ENCODE measurements around the gene OR8D2. TPM values are rescaled to one million over a fixed set of nuclear protein-coding genes. Genes with fewer than 3 reads are reported as not detected.

The OR8D2 gene, protein sequence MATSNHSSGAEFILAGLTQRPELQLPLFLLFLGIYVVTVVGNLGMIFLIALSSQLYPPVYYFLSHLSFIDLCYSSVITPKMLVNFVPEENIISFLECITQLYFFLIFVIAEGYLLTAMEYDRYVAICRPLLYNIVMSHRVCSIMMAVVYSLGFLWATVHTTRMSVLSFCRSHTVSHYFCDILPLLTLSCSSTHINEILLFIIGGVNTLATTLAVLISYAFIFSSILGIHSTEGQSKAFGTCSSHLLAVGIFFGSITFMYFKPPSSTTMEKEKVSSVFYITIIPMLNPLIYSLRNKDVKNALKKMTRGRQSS
- not detected for polyA plus RNA-seq (2013, experiment 1 of 2)
- not detected for polyA plus RNA-seq (2013, experiment 2 of 2)

- 63 to 83% methylated on average over 1 of the region's 1 CpG for WGBS, 2 experiments (ENCODE audit: insufficient coverage in 2 of 2)
- Histone ChIP-seq H3K36me3 (ENCODE audit: control insufficient read depth, insufficient read depth, low read length) (no peaks in the 10 kb centered on the region), H3K9me3 (ENCODE audit: control insufficient read depth, low read length) (no peaks in the 10 kb centered on the region), H3K4me3 (ENCODE audit: extremely low read depth, insufficient read depth, low read length, poor library complexity, severe bottlenecking) (no peak within 1 kb of the TSS), H3K4me1 (ENCODE audit: control insufficient read depth, insufficient read depth, low read length, poor library complexity, severe bottlenecking) (no peaks in the 10 kb centered on the region), H3K27ac (ENCODE audit: low read depth, low read length, severe bottlenecking) (no peak within 1 kb of the TSS)
Measured at GRCh38 chr11:124320097-124320496, at the start of gene OR8D2. OR8D2 (minus strand) TSS chr11:124320197; CDS start chr11:124320197, 0 bp downstream.

DNA sequence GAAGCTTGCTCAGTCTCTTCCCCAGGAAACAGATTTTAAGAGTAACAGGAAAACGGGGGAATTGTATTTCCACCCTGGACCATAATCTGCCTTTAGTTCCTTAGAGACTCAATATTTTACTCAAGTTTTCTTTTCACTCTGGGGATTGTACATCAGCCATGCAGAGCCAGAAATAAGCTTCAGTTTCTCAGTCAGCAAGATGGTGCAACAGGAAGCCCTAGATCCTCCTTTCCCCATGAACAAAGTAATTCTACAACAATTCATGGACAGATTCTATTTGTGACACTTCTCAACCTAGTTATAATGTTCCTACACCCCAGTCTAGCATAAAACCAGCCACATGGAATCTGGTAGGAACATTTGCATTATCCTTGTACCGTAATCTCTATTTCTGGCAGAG, 39.6 kb upstream of the OR8D2 start:
- Histone ChIP-seq H3K4me1 (ENCODE audit: control insufficient read depth, insufficient read depth, low read length, poor library complexity, severe bottlenecking) (no peaks in the 10 kb centered on the region), H3K9me3 (ENCODE audit: control insufficient read depth, low read length) (no peaks in the 10 kb centered on the region), H3K4me3 (ENCODE audit: extremely low read depth, insufficient read depth, low read length, poor library complexity, severe bottlenecking) (no peak overlapping the region), H3K36me3 (ENCODE audit: control insufficient read depth, insufficient read depth, low read length) (no peaks in the 10 kb centered on the region), H3K27ac (ENCODE audit: low read depth, low read length, severe bottlenecking) (no peak overlapping the region)
- 71 to 80% methylated on average over 1 to 2 of the region's 2 CpGs for WGBS, 2 experiments (ENCODE audit: insufficient coverage in 2 of 2)

- 75 to 80% methylated on average over 1 of the region's 3 CpGs for WGBS, 2 experiments (ENCODE audit: insufficient coverage in 2 of 2)
- H3K4me3 ChIP-seq (ENCODE audit: extremely low read depth, insufficient read depth, low read length, poor library complexity, severe bottlenecking), result no peak overlapping the region
- no peak overlapping the region for H3K27ac ChIP-seq (ENCODE audit: low read depth, low read length, severe bottlenecking)
- H3K36me3 ChIP-seq (ENCODE audit: control insufficient read depth, insufficient read depth, low read length), result no peaks in the 10 kb centered on the region
- H3K4me1 ChIP-seq (ENCODE audit: control insufficient read depth, insufficient read depth, low read length, poor library complexity, severe bottlenecking), result no peaks in the 10 kb centered on the region
- no peaks in the 10 kb centered on the region for H3K9me3 ChIP-seq (ENCODE audit: control insufficient read depth, low read length)
Measured at GRCh38 chr11:124346311-124346955, 26.4 kb upstream of the OR8D2 start.

DNA sequence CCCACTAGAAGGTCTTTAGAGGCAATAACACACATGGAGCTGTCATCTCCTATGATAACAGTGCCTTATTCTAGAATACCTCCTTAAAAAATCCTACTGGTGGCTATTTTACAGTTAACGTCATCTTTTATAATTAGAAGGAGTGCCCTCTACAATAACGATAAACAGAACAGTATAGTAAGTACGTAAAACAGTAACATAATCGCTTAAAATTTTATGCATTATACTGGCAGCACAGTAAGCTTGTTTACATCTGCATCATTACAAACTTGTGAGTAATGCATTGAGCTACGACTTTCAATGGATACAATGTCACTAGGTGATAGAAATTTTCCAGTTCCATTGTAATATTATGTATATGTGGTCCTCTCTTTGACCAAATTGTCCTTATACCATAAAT, 24.3 kb upstream of the OR8D2 start:
- 91% methylated on average over 4 of the region's 5 CpGs; no CpG with 5 or more reads in 1 of the 2 experiments for WGBS, 2 experiments (ENCODE audit: insufficient coverage in 2 of 2)
- Histone ChIP-seq H3K4me3 (ENCODE audit: extremely low read depth, insufficient read depth, low read length, poor library complexity, severe bottlenecking) (no peak overlapping the region), H3K9me3 (ENCODE audit: control insufficient read depth, low read length) (no peaks in the 10 kb centered on the region), H3K36me3 (ENCODE audit: control insufficient read depth, insufficient read depth, low read length) (no peaks in the 10 kb centered on the region), H3K4me1 (ENCODE audit: control insufficient read depth, insufficient read depth, low read length, poor library complexity, severe bottlenecking) (no peaks in the 10 kb centered on the region), H3K27ac (ENCODE audit: low read depth, low read length, severe bottlenecking) (no peak overlapping the region)

DNA sequence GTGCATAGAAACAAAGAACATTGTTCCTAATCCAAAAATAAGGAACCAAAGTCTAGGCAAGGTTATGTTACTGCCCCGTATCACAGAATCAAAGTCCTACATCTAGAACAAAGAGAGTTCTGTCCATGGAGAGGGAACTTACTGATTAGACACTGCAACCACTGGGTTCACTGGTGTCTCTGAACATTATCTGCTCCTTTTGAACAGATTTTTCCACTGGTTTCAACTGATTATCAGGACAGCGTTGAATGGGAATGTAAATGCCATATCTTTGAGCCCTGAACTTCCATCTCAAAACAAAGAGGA, 20.1 kb upstream of the OR8D2 start:
- H3K4me1 ChIP-seq (ENCODE audit: control insufficient read depth, insufficient read depth, low read length, poor library complexity, severe bottlenecking), result no peaks in the 10 kb centered on the region
- 93 to 96% methylated on average over 2 of the region's 2 CpGs for WGBS, 2 experiments (ENCODE audit: insufficient coverage in 2 of 2)
- H3K9me3 ChIP-seq (ENCODE audit: control insufficient read depth, low read length), result no peaks in the 10 kb centered on the region
- no peak overlapping the region for H3K27ac ChIP-seq (ENCODE audit: low read depth, low read length, severe bottlenecking)
- H3K36me3 ChIP-seq (ENCODE audit: control insufficient read depth, insufficient read depth, low read length), result no peaks in the 10 kb centered on the region
- no peak overlapping the region for H3K4me3 ChIP-seq (ENCODE audit: extremely low read depth, insufficient read depth, low read length, poor library complexity, severe bottlenecking)

GRCh38 chr11:124339396-124340141, 19.6 kb upstream of the OR8D2 start:
- 70 to 80% methylated on average over 2 to 4 of the region's 6 CpGs for WGBS, 2 experiments (ENCODE audit: insufficient coverage in 2 of 2)
- no peaks in the 10 kb centered on the region for H3K9me3 ChIP-seq (ENCODE audit: control insufficient read depth, low read length)
- no peaks in the 10 kb centered on the region for H3K4me1 ChIP-seq (ENCODE audit: control insufficient read depth, insufficient read depth, low read length, poor library complexity, severe bottlenecking)
- no peaks in the 10 kb centered on the region for H3K36me3 ChIP-seq (ENCODE audit: control insufficient read depth, insufficient read depth, low read length)
- H3K27ac ChIP-seq (ENCODE audit: low read depth, low read length, severe bottlenecking), result no peak overlapping the region
- no peak overlapping the region for H3K4me3 ChIP-seq (ENCODE audit: extremely low read depth, insufficient read depth, low read length, poor library complexity, severe bottlenecking)

- Histone ChIP-seq H3K36me3 (ENCODE audit: control insufficient read depth, insufficient read depth, low read length) (no peaks in the 10 kb centered on the region), H3K27ac (ENCODE audit: low read depth, low read length, severe bottlenecking) (no peak overlapping the region), H3K4me1 (ENCODE audit: control insufficient read depth, insufficient read depth, low read length, poor library complexity, severe bottlenecking) (no peaks in the 10 kb centered on the region), H3K9me3 (ENCODE audit: control insufficient read depth, low read length) (peaks cover 7% of the 10 kb centered on the region), H3K4me3 (ENCODE audit: extremely low read depth, insufficient read depth, low read length, poor library complexity, severe bottlenecking) (no peak overlapping the region)
- no CpG with 5 or more reads among the region's 3 CpGs for WGBS, 2 experiments (ENCODE audit: insufficient coverage in 2 of 2)
Measured at GRCh38 chr11:124331873-124332272, 11.9 kb upstream of the OR8D2 start.

DNA sequence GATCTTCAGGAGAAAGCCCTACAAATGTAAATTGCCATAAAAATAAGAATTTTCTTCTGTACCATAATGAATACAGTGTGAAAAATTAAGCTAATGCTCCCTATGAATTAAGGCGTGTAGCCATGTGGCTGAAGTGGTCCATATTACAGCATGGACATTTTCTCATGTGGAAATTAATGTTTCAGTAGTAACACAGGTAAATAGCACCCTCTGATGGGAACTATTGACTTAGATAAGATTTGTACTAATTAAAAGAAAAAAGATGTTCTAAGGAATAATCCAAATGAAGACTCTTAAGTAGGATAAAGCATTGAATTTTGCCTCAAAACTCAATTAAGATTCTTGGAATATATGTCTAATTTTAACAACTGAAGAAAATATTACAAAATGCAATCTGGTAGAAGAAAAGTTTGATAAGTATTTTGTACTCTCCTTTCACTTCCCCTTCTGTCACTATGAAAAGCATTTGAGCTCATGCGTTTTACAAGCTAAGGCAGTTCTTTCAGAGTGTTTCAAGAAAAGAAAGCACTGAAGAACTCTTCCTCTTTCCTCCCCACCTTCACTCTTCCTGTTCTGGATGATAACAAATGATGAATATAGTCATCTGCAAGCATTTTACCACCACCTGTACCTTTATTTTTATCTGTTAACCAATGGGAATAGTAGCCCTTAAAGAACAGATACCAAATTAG, 9.9 kb upstream of the OR8D2 start:
- Histone ChIP-seq H3K4me3 (ENCODE audit: extremely low read depth, insufficient read depth, low read length, poor library complexity, severe bottlenecking) (no peak overlapping the region), H3K36me3 (ENCODE audit: control insufficient read depth, insufficient read depth, low read length) (no peaks in the 10 kb centered on the region), H3K27ac (ENCODE audit: low read depth, low read length, severe bottlenecking) (no peak overlapping the region), H3K9me3 (ENCODE audit: control insufficient read depth, low read length) (peaks cover 7% of the 10 kb centered on the region), H3K4me1 (ENCODE audit: control insufficient read depth, insufficient read depth, low read length, poor library complexity, severe bottlenecking) (no peaks in the 10 kb centered on the region)
- 60 to 86% methylated on average over 1 of the region's 2 CpGs for WGBS, 2 experiments (ENCODE audit: insufficient coverage in 2 of 2)

GRCh38 chr11:124327775-124328174, 7.8 kb upstream of the OR8D2 start:
- peaks cover 7% of the 10 kb centered on the region for H3K9me3 ChIP-seq (ENCODE audit: control insufficient read depth, low read length)
- no peak overlapping the region for H3K4me3 ChIP-seq (ENCODE audit: extremely low read depth, insufficient read depth, low read length, poor library complexity, severe bottlenecking)
- H3K27ac ChIP-seq (ENCODE audit: low read depth, low read length, severe bottlenecking), result no peak overlapping the region
- no peaks in the 10 kb centered on the region for H3K36me3 ChIP-seq (ENCODE audit: control insufficient read depth, insufficient read depth, low read length)
- no peaks in the 10 kb centered on the region for H3K4me1 ChIP-seq (ENCODE audit: control insufficient read depth, insufficient read depth, low read length, poor library complexity, severe bottlenecking)
- WGBS, 2 experiments (ENCODE audit: insufficient coverage in 2 of 2), result 100% methylated on average over 1 of the region's 1 CpG; no CpG with 5 or more reads in 1 of the 2 experiments

DNA sequence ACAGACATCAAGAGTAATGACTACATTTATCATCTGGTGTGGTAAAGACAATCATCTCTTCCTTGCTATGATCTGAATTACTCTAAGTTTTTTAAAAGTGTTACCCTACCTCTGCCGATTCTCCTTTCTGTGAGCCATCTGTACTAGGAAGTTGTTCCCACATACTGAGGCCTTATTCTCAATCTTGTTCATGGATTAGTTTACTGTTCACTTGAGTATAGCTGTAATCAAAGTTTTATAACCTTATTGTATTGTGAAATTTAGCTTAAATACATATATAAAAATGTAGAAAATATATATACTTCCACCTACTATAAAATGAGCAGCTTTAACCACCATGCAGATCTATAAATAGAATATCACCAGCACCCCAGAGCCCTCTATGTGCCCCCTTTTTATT, 2.4 kb upstream of the OR8D2 start:
- WGBS, 2 experiments (ENCODE audit: insufficient coverage in 2 of 2), result no CpG with 5 or more reads among the region's 1 CpG
- no peaks in the 10 kb centered on the region for H3K4me1 ChIP-seq (ENCODE audit: control insufficient read depth, insufficient read depth, low read length, poor library complexity, severe bottlenecking)
- no peaks in the 10 kb centered on the region for H3K36me3 ChIP-seq (ENCODE audit: control insufficient read depth, insufficient read depth, low read length)

More for the DNA sequence above, 2.4 kb upstream of the OR8D2 start:
- no peak overlapping the region for H3K27ac ChIP-seq (ENCODE audit: low read depth, low read length, severe bottlenecking)
- peaks cover 3% of the 10 kb centered on the region for H3K9me3 ChIP-seq (ENCODE audit: control insufficient read depth, low read length)
- no peak overlapping the region for H3K4me3 ChIP-seq (ENCODE audit: extremely low read depth, insufficient read depth, low read length, poor library complexity, severe bottlenecking)
